GM12891 (cell line): ENCODE results near the gene ARAP2.

Experiments used
- POLR2A ChIP-seq: IDR thresholded peaks from 2 replicates; pipeline ENCODE4 v1.6.1; 2011; ENCODE audit warnings: low read depth, low read length, control low read depth
- POLR2AphosphoS5 ChIP-seq: IDR thresholded peaks from 2 replicates; pipeline ENCODE4 v1.6.1; 2011; ENCODE audit warnings: low read depth, low read length, control low read depth
- TAF1 ChIP-seq: IDR thresholded peaks from 2 replicates; pipeline ENCODE4 v1.6.1; 2011; ENCODE audit warnings: low read depth, low read length, control low read depth

DNA sequence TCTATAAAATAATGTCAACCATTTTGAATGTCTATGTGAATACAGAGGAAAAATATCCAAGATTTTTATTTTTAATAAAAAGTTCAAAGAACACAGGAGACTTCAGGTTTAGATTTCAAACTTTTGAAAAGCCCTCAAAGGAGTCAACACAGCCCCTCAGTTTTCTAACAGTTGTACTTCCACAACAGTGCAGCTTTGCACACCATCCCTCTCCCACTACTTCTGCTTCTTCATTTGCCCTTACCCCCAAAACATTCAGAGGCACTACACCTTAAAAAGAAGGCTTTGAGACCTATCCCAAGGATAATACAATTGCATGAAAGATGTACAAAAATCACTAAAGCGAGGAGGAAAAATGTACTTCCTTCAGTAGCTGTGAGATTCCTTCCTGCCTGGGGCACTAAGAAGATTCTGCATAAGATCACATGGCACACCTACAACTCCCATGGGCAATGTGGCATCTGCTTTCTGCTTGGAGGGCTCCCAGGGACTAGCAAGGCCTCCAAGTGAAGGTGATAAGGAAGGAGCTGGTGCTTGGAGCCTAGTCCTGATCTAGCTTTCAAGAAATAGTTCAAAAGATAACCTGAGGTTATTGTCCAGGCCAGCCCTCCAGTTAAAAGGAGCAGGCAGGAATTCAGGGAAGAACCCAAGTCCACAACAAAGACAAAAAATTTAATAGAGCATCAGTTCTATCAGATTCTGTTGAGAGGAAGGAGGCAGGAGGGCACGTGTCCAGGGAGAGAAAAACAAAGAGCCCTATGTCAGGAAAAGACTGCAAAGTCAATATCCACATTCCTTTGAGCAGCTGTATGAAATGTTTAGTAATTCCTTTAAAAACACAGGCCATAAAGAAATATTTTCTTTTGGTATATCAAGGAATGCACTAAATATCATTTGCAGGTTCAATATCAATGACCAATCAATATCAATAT, 19.1 kb downstream of the ARAP2 start:
- TF ChIP-seq POLR2AphosphoS5: no peak
- no peak for TF ChIP-seq POLR2A
- TF ChIP-seq TAF1: no peak
